ENCODE measurements around the gene AUTS2. TPM values are rescaled to one million over a fixed set of nuclear protein-coding genes. Genes with fewer than 3 reads are reported as not detected.

The AUTS2 gene
- total RNA-seq, 1 donor from 2014 or later, result 53.0 TPM

GRCh38 chr7:69843653-69844052, 245.4 kb downstream of the AUTS2 start:
- H3K4me3 ChIP-seq, result no peak overlapping the region
- H3K36me3 ChIP-seq, result no peaks in the 10 kb centered on the region
- no peak for TF ChIP-seq POLR2A (IDR thresholded peaks at IDR 0.05)
- H3K4me1 ChIP-seq, result peaks cover 15% of the 10 kb centered on the region
- no peaks in the 10 kb centered on the region for H3K27me3 ChIP-seq
- no peak for DNase-seq (ENCODE audit: extremely low spot score in 2 of 2)
- H3K27ac ChIP-seq, result no peak overlapping the region
- intact Hi-C loops (cut with DNase I), result no loop called here
- no peaks in the 10 kb centered on the region for H3K9me3 ChIP-seq

GRCh38 chr7:69844264-69844868, 246.1 kb downstream of the AUTS2 start:
- no peak overlapping the region for H3K27ac ChIP-seq
- no peaks in the 10 kb centered on the region for H3K36me3 ChIP-seq
- H3K27me3 ChIP-seq, result no peaks in the 10 kb centered on the region
- TF ChIP-seq, protein P1, sequence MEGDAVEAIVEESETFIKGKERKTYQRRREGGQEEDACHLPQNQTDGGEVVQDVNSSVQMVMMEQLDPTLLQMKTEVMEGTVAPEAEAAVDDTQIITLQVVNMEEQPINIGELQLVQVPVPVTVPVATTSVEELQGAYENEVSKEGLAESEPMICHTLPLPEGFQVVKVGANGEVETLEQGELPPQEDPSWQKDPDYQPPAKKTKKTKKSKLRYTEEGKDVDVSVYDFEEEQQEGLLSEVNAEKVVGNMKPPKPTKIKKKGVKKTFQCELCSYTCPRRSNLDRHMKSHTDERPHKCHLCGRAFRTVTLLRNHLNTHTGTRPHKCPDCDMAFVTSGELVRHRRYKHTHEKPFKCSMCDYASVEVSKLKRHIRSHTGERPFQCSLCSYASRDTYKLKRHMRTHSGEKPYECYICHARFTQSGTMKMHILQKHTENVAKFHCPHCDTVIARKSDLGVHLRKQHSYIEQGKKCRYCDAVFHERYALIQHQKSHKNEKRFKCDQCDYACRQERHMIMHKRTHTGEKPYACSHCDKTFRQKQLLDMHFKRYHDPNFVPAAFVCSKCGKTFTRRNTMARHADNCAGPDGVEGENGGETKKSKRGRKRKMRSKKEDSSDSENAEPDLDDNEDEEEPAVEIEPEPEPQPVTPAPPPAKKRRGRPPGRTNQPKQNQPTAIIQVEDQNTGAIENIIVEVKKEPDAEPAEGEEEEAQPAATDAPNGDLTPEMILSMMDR (IDR thresholded peaks at IDR 0.05), result no peak
- TF ChIP-seq POLR2A (IDR thresholded peaks at IDR 0.05) (no peak), POLR2AphosphoS5 (IDR thresholded peaks at IDR 0.05; ENCODE audit: insufficient read depth in 1 of 2, low read depth in 1 of 2) (no peak)
- no peaks in the 10 kb centered on the region for H3K9me3 ChIP-seq
- no peak overlapping the region for H3K4me3 ChIP-seq
- peaks cover 18% of the 10 kb centered on the region for H3K4me1 ChIP-seq
- intact Hi-C loops (cut with DNase I), result no loop called here
- DNase-seq (ENCODE audit: extremely low spot score in 2 of 2), result no peak

DNA sequence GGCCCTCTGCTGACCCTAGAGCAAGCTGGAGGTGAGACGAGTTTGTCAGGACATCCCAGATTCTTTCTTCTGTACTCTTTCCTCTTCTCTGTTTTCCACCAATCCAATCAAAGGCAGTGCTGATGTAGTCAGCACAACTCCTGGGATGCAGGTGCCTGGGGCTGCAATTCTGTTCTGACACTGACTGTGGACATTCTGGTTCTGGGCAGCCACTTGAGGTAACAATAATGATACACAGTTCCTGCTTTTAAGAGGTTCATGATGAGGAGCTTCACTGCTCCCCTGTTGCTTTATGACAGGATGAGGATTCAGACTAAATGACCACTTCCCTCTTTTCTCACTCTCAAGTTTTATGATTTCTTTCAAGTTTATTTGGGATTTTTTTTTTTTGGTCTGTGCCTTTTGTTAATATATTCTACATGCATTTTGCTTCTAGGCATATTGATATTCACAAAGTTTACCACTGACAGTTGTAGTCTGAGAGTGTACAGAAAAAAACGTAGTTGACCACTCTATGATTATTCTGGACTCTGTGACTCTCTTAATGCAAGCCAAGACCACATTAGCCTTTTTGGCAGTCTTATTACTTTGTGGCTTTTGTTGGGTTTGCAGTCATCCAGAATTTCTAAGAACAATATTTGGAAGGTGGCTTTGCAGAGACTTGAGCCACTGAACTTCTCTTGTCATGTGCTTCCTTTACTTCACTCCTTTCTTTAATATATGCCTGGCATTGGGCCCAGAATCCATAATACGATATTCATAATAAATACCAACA, 247.6 kb downstream of the AUTS2 start:
- Histone ChIP-seq H3K9me3 (no peaks in the 10 kb centered on the region), H3K4me3 (no peak overlapping the region), H3K4me1 (peaks cover 18% of the 10 kb centered on the region), H3K27me3 (no peaks in the 10 kb centered on the region), H3K27ac (no peak overlapping the region), H3K36me3 (no peaks in the 10 kb centered on the region)
- TF ChIP-seq POLR2AphosphoS5 (IDR thresholded peaks at IDR 0.05; ENCODE audit: insufficient read depth in 1 of 2, low read depth in 1 of 2) (no peak), POLR2A (IDR thresholded peaks at IDR 0.05) (no peak)
- TF ChIP-seq, protein P1 (IDR thresholded peaks at IDR 0.05), result no peak
- no peak for DNase-seq (ENCODE audit: extremely low spot score in 2 of 2)
- intact Hi-C loops (cut with DNase I), result no loop called here

GRCh38 chr7:69847921-69848612, 249.8 kb downstream of the AUTS2 start:
- H3K36me3 ChIP-seq, result no peaks in the 10 kb centered on the region
- no peak for DNase-seq (ENCODE audit: extremely low spot score in 2 of 2)
- TF ChIP-seq, protein P1 (IDR thresholded peaks at IDR 0.05), result no peak
- TF ChIP-seq POLR2AphosphoS5 (IDR thresholded peaks at IDR 0.05; ENCODE audit: insufficient read depth in 1 of 2, low read depth in 1 of 2) (no peak), POLR2A (IDR thresholded peaks at IDR 0.05) (no peak)
- H3K4me3 ChIP-seq, result no peak overlapping the region
- no peaks in the 10 kb centered on the region for H3K27me3 ChIP-seq
- H3K4me1 ChIP-seq, result peaks cover 18% of the 10 kb centered on the region
- no peaks in the 10 kb centered on the region for H3K9me3 ChIP-seq
- intact Hi-C loops (cut with DNase I), result no loop called here
- H3K27ac ChIP-seq, result no peak overlapping the region

- intact Hi-C loops (cut with DNase I), result no loop called here
- no peak for TF ChIP-seq POLR2AphosphoS5 (IDR thresholded peaks at IDR 0.05; ENCODE audit: insufficient read depth in 1 of 2, low read depth in 1 of 2)
- TF ChIP-seq, protein P1 (IDR thresholded peaks at IDR 0.05), result no peak
- no peak for TF ChIP-seq POLR2A (IDR thresholded peaks at IDR 0.05)
- peaks cover 18% of the 10 kb centered on the region for H3K4me1 ChIP-seq
Measured at GRCh38 chr7:69849268-69849667, 251.0 kb downstream of the AUTS2 start.

More at GRCh38 chr7:69849268-69849667, 251.0 kb downstream of the AUTS2 start:
- Histone ChIP-seq H3K9me3 (no peaks in the 10 kb centered on the region), H3K27me3 (no peaks in the 10 kb centered on the region), H3K27ac (no peak overlapping the region), H3K4me3 (no peak overlapping the region), H3K36me3 (no peaks in the 10 kb centered on the region)
- no peak for DNase-seq (ENCODE audit: extremely low spot score in 2 of 2)

Measured in vagina (tissue), 2 donors.